ENCODE measurements around the gene MGAT4A.

DNA sequence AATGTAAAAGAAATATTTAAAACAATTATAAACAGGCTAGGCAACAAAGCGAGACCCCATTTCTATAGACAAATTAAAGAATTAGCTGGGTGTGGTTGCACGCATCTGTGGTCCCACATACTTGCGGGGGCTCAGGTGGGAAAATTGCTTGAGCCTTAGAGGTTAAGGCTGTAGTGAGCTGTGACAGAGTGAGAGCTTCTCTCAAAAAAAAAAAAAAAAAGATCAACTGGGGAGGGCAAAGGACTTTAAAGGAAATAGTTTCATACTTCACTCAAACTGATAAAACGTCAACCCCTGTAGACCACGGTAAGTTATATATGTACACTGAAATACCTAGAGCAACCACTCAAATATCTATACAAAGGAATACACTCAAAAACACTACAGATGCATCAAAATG, 37.5 kb downstream of the MGAT4A start:
- TF ChIP-seq, protein P1, sequence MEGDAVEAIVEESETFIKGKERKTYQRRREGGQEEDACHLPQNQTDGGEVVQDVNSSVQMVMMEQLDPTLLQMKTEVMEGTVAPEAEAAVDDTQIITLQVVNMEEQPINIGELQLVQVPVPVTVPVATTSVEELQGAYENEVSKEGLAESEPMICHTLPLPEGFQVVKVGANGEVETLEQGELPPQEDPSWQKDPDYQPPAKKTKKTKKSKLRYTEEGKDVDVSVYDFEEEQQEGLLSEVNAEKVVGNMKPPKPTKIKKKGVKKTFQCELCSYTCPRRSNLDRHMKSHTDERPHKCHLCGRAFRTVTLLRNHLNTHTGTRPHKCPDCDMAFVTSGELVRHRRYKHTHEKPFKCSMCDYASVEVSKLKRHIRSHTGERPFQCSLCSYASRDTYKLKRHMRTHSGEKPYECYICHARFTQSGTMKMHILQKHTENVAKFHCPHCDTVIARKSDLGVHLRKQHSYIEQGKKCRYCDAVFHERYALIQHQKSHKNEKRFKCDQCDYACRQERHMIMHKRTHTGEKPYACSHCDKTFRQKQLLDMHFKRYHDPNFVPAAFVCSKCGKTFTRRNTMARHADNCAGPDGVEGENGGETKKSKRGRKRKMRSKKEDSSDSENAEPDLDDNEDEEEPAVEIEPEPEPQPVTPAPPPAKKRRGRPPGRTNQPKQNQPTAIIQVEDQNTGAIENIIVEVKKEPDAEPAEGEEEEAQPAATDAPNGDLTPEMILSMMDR (conservative IDR thresholded peaks at IDR 0.05; ENCODE audit: low read length): no peak
- no peak for TF ChIP-seq EZH2phosphoT487 (IDR thresholded peaks at IDR 0.05; ENCODE audit: borderline replicate concordance)

Measured in Loucy (cell line).